DND-41 (cell line): Measurements from ENCODE around the gene KRTAP1-1.
"Not testable (repeated sequence)": the region's sequence is repeated elsewhere in the genome, so short reads cannot be mapped to it uniquely, and the experiment has no call there.

Experiments used
- EZH2 ChIP-seq: IDR thresholded peaks from 3 replicates; pipeline ENCODE4 v1.6.1; 2012; ENCODE audit warnings: borderline replicate concordance, low read depth, mild to moderate bottlenecking, moderate library complexity, low read length, inconsistent platforms; ENCODE audit not compliant: severe bottlenecking
- TF ChIP-seq, protein P1 (sequence below): IDR thresholded peaks from 2 replicates; pipeline ENCODE4 v1.5.1; 2012; ENCODE audit warnings: borderline replicate concordance, low read length, moderate library complexity, mild to moderate bottlenecking; ENCODE audit not compliant: poor library complexity, severe bottlenecking; ENCODE audit errors: extremely low read depth

DNA sequence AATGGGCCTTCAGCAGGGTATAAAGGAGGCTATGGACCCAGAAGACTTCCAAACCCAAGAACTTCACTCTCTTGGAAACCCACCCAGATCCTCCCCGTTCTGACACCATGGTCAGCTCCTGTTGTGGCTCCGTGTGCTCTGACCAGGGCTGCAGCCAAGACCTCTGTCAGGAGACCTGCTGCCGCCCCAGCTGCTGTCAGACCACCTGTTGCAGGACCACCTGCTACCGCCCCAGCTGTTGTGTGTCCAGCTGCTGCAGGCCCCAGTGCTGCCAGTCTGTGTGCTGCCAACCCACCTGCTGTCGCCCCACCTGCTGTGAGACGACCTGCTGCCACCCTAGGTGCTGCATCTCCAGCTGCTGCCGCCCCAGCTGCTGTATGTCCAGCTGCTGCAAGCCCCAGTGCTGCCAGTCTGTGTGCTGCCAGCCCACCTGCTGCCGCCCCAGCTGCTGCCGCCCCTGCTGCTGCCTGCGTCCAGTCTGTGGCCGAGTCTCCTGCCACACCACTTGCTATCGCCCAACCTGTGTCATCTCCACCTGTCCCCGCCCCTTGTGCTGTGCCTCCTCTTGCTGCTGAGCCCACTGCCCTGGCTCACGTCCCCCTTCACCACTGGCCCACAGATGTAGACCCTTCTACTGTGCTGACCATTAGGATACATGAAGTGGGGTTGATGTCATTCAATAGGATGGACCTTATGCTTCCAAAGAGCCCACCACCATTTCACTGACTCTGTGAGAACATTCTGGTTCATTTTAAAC lies 43.0 kb upstream of the KRTAP1-1 start, which contains the start of gene KRTAP4-7:
- TF ChIP-seq, protein P1, sequence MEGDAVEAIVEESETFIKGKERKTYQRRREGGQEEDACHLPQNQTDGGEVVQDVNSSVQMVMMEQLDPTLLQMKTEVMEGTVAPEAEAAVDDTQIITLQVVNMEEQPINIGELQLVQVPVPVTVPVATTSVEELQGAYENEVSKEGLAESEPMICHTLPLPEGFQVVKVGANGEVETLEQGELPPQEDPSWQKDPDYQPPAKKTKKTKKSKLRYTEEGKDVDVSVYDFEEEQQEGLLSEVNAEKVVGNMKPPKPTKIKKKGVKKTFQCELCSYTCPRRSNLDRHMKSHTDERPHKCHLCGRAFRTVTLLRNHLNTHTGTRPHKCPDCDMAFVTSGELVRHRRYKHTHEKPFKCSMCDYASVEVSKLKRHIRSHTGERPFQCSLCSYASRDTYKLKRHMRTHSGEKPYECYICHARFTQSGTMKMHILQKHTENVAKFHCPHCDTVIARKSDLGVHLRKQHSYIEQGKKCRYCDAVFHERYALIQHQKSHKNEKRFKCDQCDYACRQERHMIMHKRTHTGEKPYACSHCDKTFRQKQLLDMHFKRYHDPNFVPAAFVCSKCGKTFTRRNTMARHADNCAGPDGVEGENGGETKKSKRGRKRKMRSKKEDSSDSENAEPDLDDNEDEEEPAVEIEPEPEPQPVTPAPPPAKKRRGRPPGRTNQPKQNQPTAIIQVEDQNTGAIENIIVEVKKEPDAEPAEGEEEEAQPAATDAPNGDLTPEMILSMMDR, result not testable (repeated sequence)
- not testable (repeated sequence) for TF ChIP-seq EZH2
